Mesothelial cell of epicardium (in vitro differentiated cells): ENCODE data around the gene ATM. TPM values are rescaled to one million over a fixed set of nuclear protein-coding genes. Genes with fewer than 3 reads are reported as not detected.

ENCODE experiments used
- DNase-seq, 2 experiments: peaks; one replicate each; pipeline ENCODE4 v3.0.0; 2021; ENCODE audit warnings: low spot score in 2 of 2; ENCODE audit not compliant: unreplicated experiment in 2 of 2
- H3K27ac Mint-ChIP-seq: 2 replicates; pipeline ENCODE4 v1.8.0; 2021; ENCODE audit warnings: mixed read lengths
- H3K27me3 Mint-ChIP-seq: 2 replicates; pipeline ENCODE4 v1.8.0; 2021; ENCODE audit warnings: low read depth, mixed read lengths
- H3K36me3 Mint-ChIP-seq: 2 replicates; pipeline ENCODE4 v1.8.0; 2021; ENCODE audit warnings: mixed read lengths
- H3K4me1 Mint-ChIP-seq: 2 replicates; pipeline ENCODE4 v1.8.0; 2021; ENCODE audit warnings: mixed read lengths
- H3K4me3 Mint-ChIP-seq: 2 replicates; pipeline ENCODE4 v1.8.0; 2021; ENCODE audit warnings: mild to moderate bottlenecking, moderate library complexity, mixed read lengths
- H3K9me3 Mint-ChIP-seq: 2 replicates; pipeline ENCODE4 v1.8.0; 2021; ENCODE audit warnings: mixed read lengths
- CTCF ChIP-seq: fragments of 200-600 bp; sonication (generic); IDR thresholded peaks from one replicate; pipeline ENCODE4 v1.5.0; 2021; ENCODE audit warnings: antibody characterized with exemption; ENCODE audit not compliant: unreplicated experiment
- total RNA-seq: library from RNA; stranded (reverse); gene quantifications from 3 replicates; pipeline ENCODE4 v1.2.1, GENCODE V29; 2021

ATM gene
- total RNA-seq, 1 donor from 2014 or later: 78.0 TPM

GRCh38 chr11:108218455-108218854 is 4.4 kb upstream of the ATM start:
- Mint-ChIP-seq H3K36me3 (peaks cover 7% of the 10 kb centered on the region), H3K4me3 (no peak overlapping the region), H3K4me1 (peaks cover 26% of the 10 kb centered on the region), H3K27ac (no peak overlapping the region), H3K9me3 (no peaks in the 10 kb centered on the region), H3K27me3 (no peaks in the 10 kb centered on the region)
- TF ChIP-seq CTCF: no peak
- no peak for DNase-seq

- H3K27ac Mint-ChIP-seq: no peak overlapping the region
- no peaks in the 10 kb centered on the region for H3K27me3 Mint-ChIP-seq
- no peak for TF ChIP-seq CTCF
- no peak overlapping the region for H3K4me3 Mint-ChIP-seq
- peaks cover 3% of the 10 kb centered on the region for H3K36me3 Mint-ChIP-seq
- no peaks in the 10 kb centered on the region for H3K9me3 Mint-ChIP-seq
- no peak for DNase-seq
- peaks cover 26% of the 10 kb centered on the region for H3K4me1 Mint-ChIP-seq
Observed at GRCh38 chr11:108218912-108219783, 3.7 kb upstream of the ATM start.

- Mint-ChIP-seq H3K27ac (no peak overlapping the region), H3K9me3 (no peaks in the 10 kb centered on the region), H3K27me3 (no peaks in the 10 kb centered on the region), H3K4me1 (peaks cover 26% of the 10 kb centered on the region), H3K4me3 (no peak overlapping the region), H3K36me3 (no peaks in the 10 kb centered on the region)
- no peak for TF ChIP-seq CTCF
- DNase-seq: no peak
Observed at GRCh38 chr11:108220721-108221336, 2.0 kb upstream of the ATM start.

- H3K27ac Mint-ChIP-seq: no peak overlapping the region
- peaks cover 28% of the 10 kb centered on the region for H3K4me1 Mint-ChIP-seq
- no peaks in the 10 kb centered on the region for H3K27me3 Mint-ChIP-seq
- TF ChIP-seq CTCF: no peak
- DNase-seq: no peak
- H3K4me3 Mint-ChIP-seq: no peak overlapping the region
- H3K36me3 Mint-ChIP-seq: no peaks in the 10 kb centered on the region
- H3K9me3 Mint-ChIP-seq: no peaks in the 10 kb centered on the region
Observed at GRCh38 chr11:108221371-108221770, 1.5 kb upstream of the ATM start.

GRCh38 chr11:108221911-108222573 is 825 bp upstream of the ATM start:
- Mint-ChIP-seq H3K4me1 (peaks cover 31% of the 10 kb centered on the region), H3K9me3 (no peaks in the 10 kb centered on the region), H3K36me3 (no peaks in the 10 kb centered on the region), H3K4me3 (no peak overlapping the region), H3K27me3 (no peaks in the 10 kb centered on the region), H3K27ac (no peak overlapping the region)
- DNase-seq: no peak
- no peak for TF ChIP-seq CTCF
